ENCODE results near the gene MACROD1. TPM values are rescaled to one million over a fixed set of nuclear protein-coding genes. Genes with fewer than 3 reads are reported as not detected.

MACROD1 gene
- total and polyA plus RNA-seq, 9 of the 15 experiments (the other 6 are each of a cell fraction or from before 2014, with no cell fraction given) = 1.1 to 60.0 (median 26.4) TPM

DNA sequence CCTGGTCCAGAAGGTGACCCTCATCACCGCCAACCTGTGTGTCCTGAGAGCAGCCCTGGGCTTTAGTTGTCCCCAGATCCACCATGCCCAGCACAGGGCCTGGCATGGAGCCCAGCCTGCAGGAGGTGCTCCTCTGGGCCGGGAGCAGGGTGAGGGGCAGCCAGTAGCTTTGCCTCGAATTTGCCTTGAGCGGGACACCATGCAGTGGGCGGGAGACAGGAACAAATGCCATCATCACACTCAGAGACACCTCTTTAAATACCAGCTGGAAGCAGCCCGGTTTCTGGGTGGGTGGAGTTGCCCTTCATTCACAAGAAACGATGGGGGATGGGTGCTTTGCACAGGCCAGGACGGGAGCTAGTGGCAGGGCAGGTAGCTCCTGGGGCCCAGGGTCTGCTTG lies 110.8 kb downstream of the MACROD1 start:
- intact Hi-C loops (cut with micrococcal nuclease) (no loop called here), in situ Hi-C loops (cut with MboI) (no loop called here)
- no TSS peak for BruUV-seq (replicated peaks)
- peak overlapping the region in 1 of 2 experiments; percentile 45; a peak in 1 of 4 replicates for H3K9ac ChIP-seq (ENCODE audit: insufficient read depth in 1 of 2, low read depth in 2 of 2, low read length in 2 of 2)
- no peak overlapping the region for H3K4me3 ChIP-seq
- no peak for FAIRE-seq
- no peaks in the 10 kb centered on the region for H3K9me3 ChIP-seq (replicated peaks; ENCODE audit: control insufficient read depth, insufficient read depth, low read depth, low read length)
- ChIA-PET POLR2A (interaction anchor here (0.9 to 1.0 kb wide), 2 partner anchors 36 to 66 kb away, joined by 3 to 4 read pairs; no protein-coding TSS in a partner anchor), CTCF (ENCODE audit: low intra/inter-chr PET ratio) (no interaction called here)
- TF ChIP-seq NFIC (IDR thresholded peaks at IDR 0.05) = peak; percentile 36; the same call in 1 of the 2 replicates
- TF ChIP-seq C11orf30 (IDR thresholded peaks at IDR 0.05; ENCODE audit: low read depth) = no peak
- TF ChIP-seq, protein P1, sequence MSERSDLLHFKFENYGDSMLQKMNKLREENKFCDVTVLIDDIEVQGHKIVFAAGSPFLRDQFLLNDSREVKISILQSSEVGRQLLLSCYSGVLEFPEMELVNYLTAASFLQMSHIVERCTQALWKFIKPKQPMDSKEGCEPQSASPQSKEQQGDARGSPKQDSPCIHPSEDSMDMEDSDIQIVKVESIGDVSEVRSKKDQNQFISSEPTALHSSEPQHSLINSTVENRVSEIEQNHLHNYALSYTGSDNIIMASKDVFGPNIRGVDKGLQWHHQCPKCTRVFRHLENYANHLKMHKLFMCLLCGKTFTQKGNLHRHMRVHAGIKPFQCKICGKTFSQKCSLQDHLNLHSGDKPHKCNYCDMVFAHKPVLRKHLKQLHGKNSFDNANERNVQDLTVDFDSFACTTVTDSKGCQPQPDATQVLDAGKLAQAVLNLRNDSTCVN (CRISPR knock-in tag; IDR thresholded peaks at IDR 0.05) = no peak
- TF ChIP-seq NFYB (IDR thresholded peaks at IDR 0.05; ENCODE audit: extremely low read depth, insufficient read length) = no peak
- H3K27me3 ChIP-seq (ENCODE audit: control insufficient read depth in 2 of 2, insufficient read depth in 2 of 2, low read length in 2 of 2) = no peaks in the 10 kb centered on the region
- no peaks in the 10 kb centered on the region for H3K79me2 ChIP-seq (ENCODE audit: control insufficient read depth, insufficient read depth, low read length)
- H4K20me1 ChIP-seq (replicated peaks; ENCODE audit: control insufficient read depth, insufficient read depth, low read length) = peaks cover 63% of the 10 kb centered on the region
- WGBS (ENCODE audit: insufficient coverage, low coverage, missing lambda C conversion rate) = 43% methylated on average over 8 of the region's 8 CpGs
- no peak overlapping the region for H3K27ac ChIP-seq (ENCODE audit: extremely low read depth, low read depth, low read length)
- no peak overlapping the region for H2AFZ ChIP-seq (ENCODE audit: low read depth, low read length)
- no peaks in the 10 kb centered on the region for H3K9me1 ChIP-seq (ENCODE audit: control insufficient read depth, insufficient read depth, low read length)
- no peak for ATAC-seq
- H3K4me2 ChIP-seq (ENCODE audit: insufficient read depth, low read length) = no peak overlapping the region
- DNase-seq (ENCODE audit: extremely low read depth in 1 of 4, low spot score in 3 of 4) = no peak
- peaks cover 0 to 44% of the 10 kb centered on the region in 2 experiments; a peak in 2 of 5 replicates for H3K4me1 ChIP-seq (replicated peaks in 1 of 2; ENCODE audit: control insufficient read depth in 2 of 2, insufficient read depth in 2 of 2, low read length in 2 of 2)
- H3K36me3 ChIP-seq (ENCODE audit: control insufficient read depth, insufficient read depth, low read length) = no peaks in the 10 kb centered on the region

DNA sequence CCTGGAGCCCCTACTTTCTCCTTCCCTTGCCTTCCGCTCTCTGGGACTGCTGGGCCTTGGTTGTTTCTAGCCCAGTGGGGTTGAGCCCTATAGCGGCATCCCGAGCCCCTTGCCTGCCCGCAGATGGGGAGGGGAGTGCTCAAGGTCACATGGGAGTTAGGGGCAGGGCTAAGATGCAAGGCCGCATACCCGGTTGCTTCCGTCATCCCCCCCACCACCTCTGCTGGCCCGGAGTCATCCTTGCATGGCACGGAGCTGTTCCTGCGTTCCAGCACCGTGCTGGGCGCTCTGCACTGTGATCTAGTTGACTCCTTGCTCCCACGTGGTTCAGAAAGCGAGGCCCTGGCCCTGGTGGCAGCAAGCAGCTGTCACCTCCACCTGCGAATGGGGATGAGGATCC lies 112.2 kb downstream of the MACROD1 start:
- BruUV-seq (replicated peaks) = no TSS peak
- in situ Hi-C loops (cut with MboI) = no loop called here
- ATAC-seq = no peak; the same call in 2 of the 3 replicates
- Histone ChIP-seq H3K9me1 (ENCODE audit: control insufficient read depth, insufficient read depth, low read length) (no peaks in the 10 kb centered on the region), H3K27ac (ENCODE audit: extremely low read depth, low read depth, low read length) (no peak overlapping the region), H3K9ac (ENCODE audit: insufficient read depth in 1 of 2, low read depth in 2 of 2, low read length in 2 of 2) (no peak overlapping the region), H3K4me3 (no peak overlapping the region), H3K4me1 (replicated peaks in 1 of 2; ENCODE audit: control insufficient read depth in 2 of 2, insufficient read depth in 2 of 2, low read length in 2 of 2) (peaks cover 0 to 34% of the 10 kb centered on the region in 2 experiments; a peak in 2 of 5 replicates), H4K20me1 (replicated peaks; ENCODE audit: control insufficient read depth, insufficient read depth, low read length) (peaks cover 66% of the 10 kb centered on the region), H2AFZ (ENCODE audit: low read depth, low read length) (no peak overlapping the region), H3K9me3 (replicated peaks; ENCODE audit: control insufficient read depth, insufficient read depth, low read depth, low read length) (no peaks in the 10 kb centered on the region), H3K4me2 (ENCODE audit: insufficient read depth, low read length) (no peak overlapping the region), H3K27me3 (ENCODE audit: control insufficient read depth in 2 of 2, insufficient read depth in 2 of 2, low read length in 2 of 2) (no peaks in the 10 kb centered on the region), H3K36me3 (ENCODE audit: control insufficient read depth, insufficient read depth, low read length) (no peaks in the 10 kb centered on the region), H3K79me2 (ENCODE audit: control insufficient read depth, insufficient read depth, low read length) (no peaks in the 10 kb centered on the region)
- 61% methylated on average over 14 of the region's 15 CpGs for WGBS (ENCODE audit: insufficient coverage, low coverage, missing lambda C conversion rate)
- ChIA-PET CTCF (ENCODE audit: low intra/inter-chr PET ratio) (no interaction called here), POLR2A (no interaction called here)
- no peak for FAIRE-seq
- no peak for TF ChIP-seq DMBX1 (CRISPR knock-in tag; IDR thresholded peaks at IDR 0.05; ENCODE audit: borderline replicate concordance)
- TF ChIP-seq, protein P2, sequence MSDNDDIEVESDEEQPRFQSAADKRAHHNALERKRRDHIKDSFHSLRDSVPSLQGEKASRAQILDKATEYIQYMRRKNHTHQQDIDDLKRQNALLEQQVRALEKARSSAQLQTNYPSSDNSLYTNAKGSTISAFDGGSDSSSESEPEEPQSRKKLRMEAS (CRISPR knock-in tag; IDR thresholded peaks at IDR 0.05) = peak; percentile 19; the same call in 1 of the 2 replicates
- no peak for DNase-seq (ENCODE audit: extremely low read depth in 1 of 4, low spot score in 3 of 4)
- intact Hi-C loops (cut with micrococcal nuclease) = no loop called here
